ES-I3 (cell line): Measurements from ENCODE around the gene IFNA16.
"Not testable (repeated sequence)": the region's sequence is repeated elsewhere in the genome, so short reads cannot be mapped to it uniquely, and the experiment has no call there.

Source experiments
- H3K36me3 ChIP-seq: 2 replicates; pipeline ENCODE4 v1.6.1; 2013; ENCODE audit warnings: mild to moderate bottlenecking, low read length, control low read depth, moderate library complexity; ENCODE audit not compliant: insufficient read depth
- H3K4me1 ChIP-seq: 2 replicates; pipeline ENCODE4 v1.6.1; 2013; ENCODE audit warnings: mild to moderate bottlenecking, control low read depth, low read length; ENCODE audit not compliant: insufficient read depth
- H3K9ac ChIP-seq: 2 replicates; pipeline ENCODE4 v1.6.1; 2013; ENCODE audit warnings: low read depth, mild to moderate bottlenecking, low read length, moderate library complexity
- H3K9me3 ChIP-seq: 2 replicates; pipeline ENCODE4 v1.6.1; 2013; ENCODE audit warnings: mild to moderate bottlenecking, low read length, moderate library complexity; ENCODE audit not compliant: control insufficient read depth, insufficient read depth

IFNA16 gene

DNA sequence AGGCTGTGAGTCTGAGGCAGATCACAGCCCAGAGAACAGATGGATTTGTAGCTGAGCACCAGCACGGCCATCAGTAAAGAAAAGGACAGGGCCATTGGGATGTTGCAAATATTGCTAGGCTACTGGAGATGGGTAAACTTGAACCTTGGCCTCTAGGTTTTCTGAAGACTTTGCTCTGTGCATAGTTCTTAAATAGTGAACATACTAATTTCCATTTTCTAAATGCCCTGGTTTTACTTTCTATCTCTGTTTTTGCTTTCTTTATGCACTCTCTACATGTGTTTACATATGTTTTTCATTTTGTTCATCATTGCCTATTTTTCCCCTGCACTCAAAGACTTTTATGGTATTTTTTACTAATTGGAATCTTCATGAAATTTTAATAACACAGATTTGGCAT, at the start of gene IFNA16:
Gene IFNA16 (minus strand): TSS at position 101 of the 400 bp plus-strand sequence. CDS start 6 bp downstream, at position 95.
- not testable (repeated sequence) for H3K9me3 ChIP-seq, H3K4me1 ChIP-seq, H3K36me3 ChIP-seq, H3K9ac ChIP-seq

DNA sequence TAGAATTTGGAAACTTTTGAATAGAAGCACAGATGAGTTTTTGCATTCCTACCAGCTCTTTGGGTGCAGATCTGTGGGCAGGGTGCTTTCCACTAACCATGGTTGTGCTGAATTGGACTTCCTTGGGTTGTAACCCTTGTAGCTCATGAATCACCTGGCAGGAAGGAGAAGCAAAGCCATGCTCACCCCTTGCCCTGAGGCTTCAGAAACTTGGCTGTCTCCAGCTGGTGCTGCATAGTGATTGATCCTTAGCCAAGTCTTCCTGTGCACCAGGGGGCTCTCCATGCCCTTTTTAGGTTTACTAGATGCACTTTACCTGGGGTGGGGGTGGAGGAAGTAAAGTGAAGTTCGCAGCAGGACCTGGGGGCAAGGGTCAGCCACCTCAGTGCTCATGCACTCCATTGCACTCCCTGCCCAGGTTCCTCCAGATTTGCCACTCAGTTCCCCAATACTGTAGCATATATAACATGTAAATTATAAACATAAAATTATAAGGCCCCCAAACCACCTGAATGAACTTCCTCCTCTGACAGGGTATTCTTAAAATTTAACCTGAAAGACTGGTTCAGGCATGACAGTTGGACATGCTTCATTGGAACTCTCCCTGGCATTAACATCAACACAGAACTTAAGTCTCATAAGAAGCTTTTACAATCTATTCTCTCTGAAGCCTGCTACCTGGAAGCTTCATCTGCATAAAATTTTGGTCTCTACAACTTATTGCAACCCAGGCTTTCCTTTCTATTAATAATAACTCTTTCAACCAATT, 48.5 kb upstream of the IFNA16 start:
- no peaks in the 10 kb centered on the region for H3K4me1 ChIP-seq
- H3K9me3 ChIP-seq = no peaks in the 10 kb centered on the region
- H3K9ac ChIP-seq = no peak overlapping the region
- H3K36me3 ChIP-seq = no peaks in the 10 kb centered on the region

DNA sequence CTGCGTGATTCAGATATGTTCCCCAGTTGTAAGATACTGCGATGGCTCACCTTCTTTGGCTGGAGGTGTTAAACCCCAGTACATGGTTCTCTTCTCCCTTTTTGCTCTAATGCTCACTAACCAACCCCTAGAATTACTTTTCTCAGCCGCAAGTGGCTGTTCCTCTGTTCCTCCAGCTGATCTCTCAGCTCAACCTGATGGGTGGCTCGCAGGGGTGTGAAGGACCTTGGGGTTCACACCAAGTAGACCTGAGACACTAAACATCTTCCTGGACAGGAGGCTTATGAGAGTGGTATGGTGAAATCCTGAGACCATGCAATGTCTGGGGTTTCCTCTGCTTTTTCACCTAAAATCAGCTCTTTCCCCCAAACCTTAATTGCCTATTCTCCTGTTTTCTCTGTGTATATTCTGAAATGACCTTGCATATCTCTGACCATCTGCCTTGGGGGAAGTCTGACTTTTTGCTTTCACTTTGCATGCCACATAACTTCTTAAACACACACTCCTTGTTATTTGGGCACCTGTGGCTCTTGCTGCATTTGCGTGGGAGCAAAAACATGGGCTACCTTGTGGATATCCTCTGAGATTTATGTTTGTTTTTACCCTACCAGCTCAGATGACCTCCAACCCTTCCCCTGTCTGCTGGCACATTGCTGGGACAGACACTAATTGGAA, 38.6 kb upstream of the IFNA16 start:
- H3K9ac ChIP-seq = no peak overlapping the region
- no peaks in the 10 kb centered on the region for H3K9me3 ChIP-seq

DNA sequence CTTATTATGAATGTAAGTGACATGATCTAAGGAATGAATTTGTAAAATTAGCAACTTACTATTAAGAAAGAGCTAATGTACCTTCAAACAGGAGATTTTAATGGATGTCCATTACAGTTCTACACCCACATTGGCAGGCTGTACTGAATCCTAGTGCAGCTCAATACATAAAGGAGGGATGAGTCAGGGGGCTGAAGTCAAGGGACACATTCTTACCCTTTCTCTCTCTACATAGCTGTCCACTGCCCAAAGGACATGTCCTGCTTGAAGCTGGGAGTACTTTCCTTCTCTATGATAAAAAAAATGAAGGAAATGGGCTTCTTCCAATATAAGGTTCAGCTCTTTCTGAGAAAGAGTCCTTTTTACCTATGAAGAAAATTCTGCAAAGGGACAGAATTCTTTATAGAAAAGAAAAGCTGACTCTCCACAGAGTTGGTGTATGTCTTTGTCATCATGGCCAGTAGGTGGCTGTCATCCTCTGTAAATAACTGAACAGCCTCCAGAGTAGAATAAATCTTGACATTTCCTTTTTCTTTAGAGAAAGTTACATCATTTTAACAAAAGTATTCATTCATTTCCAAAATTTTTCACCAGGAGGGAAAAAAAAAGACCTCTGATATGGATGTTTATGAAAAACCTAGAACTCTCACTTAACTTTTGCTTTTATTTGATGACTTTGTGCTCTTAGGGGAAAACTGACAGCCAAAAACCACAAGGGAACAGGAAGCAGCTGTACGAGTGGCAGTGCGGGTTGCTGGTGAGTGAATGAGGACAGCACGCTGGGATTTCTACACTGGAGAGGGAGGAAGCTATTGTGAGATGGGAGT, 35.8 kb upstream of the IFNA16 start:
- H3K4me1 ChIP-seq = no peaks in the 10 kb centered on the region
- H3K9me3 ChIP-seq = no peaks in the 10 kb centered on the region
- H3K36me3 ChIP-seq = no peaks in the 10 kb centered on the region
- H3K9ac ChIP-seq = no peak overlapping the region

More for the DNA sequence above, 38.6 kb upstream of the IFNA16 start:
- no peaks in the 10 kb centered on the region for H3K4me1 ChIP-seq
- no peaks in the 10 kb centered on the region for H3K36me3 ChIP-seq

DNA sequence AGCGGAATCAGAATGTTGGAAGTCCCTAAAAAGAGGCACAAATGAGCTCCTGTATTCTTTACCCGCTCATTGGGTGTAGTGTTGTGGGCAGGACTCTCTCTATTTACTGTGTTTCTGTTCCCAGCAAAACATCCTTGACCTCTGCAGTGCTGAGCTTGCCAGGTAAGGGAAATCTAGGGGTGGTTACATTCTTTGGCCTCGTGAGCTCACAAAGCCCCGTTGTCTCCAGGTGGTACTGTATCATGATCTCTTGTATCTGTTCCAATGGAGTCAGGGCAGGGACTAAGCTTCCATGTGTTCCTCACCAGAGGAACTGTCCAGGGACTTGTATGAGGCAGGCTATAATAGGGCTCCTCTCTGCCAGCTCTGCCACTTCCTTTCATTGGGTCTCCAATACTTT, 34.5 kb upstream of the IFNA16 start:
- Histone ChIP-seq H3K36me3 (no peaks in the 10 kb centered on the region), H3K9me3 (no peaks in the 10 kb centered on the region), H3K9ac (no peak overlapping the region), H3K4me1 (no peaks in the 10 kb centered on the region)

DNA sequence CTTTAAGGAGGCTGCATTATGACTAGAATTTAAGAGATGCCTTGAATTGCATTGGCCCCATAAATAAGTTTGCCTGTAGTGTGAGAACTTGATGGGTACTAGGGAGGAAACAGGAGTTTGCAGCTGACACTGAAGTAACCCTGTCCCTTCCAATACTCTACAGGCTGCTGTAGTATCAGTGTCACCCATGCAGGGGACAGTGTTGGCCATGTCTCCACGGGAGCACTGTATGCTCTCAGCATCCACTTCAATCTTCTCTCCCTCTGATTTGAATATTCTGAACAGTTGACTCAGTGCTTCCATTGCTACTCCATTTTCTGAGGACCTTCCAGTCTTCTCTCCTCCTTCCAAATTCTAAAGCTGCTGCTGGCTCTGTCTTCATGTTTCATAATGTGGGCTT, 34.1 kb upstream of the IFNA16 start:
- Histone ChIP-seq H3K36me3 (no peaks in the 10 kb centered on the region), H3K9me3 (no peaks in the 10 kb centered on the region), H3K9ac (no peak overlapping the region), H3K4me1 (no peaks in the 10 kb centered on the region)

DNA sequence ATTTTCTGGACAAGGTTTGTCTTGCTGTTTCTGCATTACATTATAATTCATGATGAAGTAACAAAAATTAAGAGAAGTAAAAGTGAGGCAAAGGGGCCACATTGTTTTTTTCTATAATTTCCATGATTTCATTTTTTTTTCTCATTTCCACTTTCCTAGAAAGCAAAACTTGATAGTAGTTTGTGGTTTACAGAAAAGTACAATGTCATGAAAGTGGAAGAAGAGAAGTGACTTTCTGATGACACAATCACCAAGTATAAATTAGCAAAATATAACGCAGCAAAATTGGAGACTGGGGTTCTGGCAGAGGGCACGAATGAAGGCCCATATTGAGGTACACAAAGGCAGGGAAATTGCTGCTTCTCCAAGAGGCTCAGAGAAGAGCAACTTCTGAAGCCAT, 27.7 kb upstream of the IFNA16 start:
- Histone ChIP-seq H3K36me3 (no peaks in the 10 kb centered on the region), H3K9me3 (no peaks in the 10 kb centered on the region), H3K4me1 (no peaks in the 10 kb centered on the region), H3K9ac (no peak overlapping the region)

DNA sequence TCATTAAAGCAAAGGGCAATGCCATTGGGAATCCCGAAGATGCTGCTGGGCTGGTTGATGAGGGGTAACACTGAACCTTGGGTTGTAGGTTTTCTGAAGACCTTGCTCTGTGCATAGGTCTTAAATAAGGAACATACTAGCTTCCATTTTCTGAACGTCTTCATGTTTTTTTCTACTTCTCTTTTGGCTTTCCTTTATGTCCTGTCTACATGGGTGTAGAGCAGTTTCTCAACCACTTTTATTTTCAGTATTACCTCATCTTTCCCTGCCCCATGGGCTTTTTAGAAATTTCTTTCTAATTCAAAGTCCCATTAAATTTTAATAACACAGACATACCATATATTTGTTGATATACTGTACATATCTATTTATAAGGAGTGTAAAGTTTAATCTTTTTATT, 22.8 kb upstream of the IFNA16 start, which contains the start of gene IFNA14:
Gene IFNA14 (minus strand): TSS at position 95 of the 400 bp plus-strand sequence. CDS start 70 bp downstream, at position 25.
- H3K9ac ChIP-seq = no peak within 1 kb of the TSS
- no peaks in the 10 kb centered on the region for H3K9me3 ChIP-seq
- no peaks in the 10 kb centered on the region for H3K4me1 ChIP-seq
- H3K36me3 ChIP-seq = no peaks in the 10 kb centered on the region

DNA sequence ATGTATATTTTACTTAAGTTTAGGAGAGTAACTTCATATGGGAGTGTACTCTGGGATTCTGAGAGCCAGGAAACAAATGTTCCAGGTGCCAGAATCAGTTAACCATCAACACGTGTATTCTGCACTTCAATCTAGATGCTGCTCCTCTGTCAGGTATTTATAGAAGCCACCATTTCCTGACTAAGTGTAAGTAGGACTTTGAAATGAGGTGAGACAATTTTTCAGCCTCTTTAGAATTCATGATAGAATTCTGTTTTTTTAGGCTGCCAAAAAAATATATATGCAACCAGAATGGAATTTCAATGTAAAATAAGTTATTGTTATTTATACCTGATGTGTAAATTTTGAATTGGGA, 19.2 kb upstream of the IFNA16 start:
- H3K36me3 ChIP-seq, H3K4me1 ChIP-seq, H3K9ac ChIP-seq, H3K9me3 ChIP-seq: not testable (repeated sequence)

DNA sequence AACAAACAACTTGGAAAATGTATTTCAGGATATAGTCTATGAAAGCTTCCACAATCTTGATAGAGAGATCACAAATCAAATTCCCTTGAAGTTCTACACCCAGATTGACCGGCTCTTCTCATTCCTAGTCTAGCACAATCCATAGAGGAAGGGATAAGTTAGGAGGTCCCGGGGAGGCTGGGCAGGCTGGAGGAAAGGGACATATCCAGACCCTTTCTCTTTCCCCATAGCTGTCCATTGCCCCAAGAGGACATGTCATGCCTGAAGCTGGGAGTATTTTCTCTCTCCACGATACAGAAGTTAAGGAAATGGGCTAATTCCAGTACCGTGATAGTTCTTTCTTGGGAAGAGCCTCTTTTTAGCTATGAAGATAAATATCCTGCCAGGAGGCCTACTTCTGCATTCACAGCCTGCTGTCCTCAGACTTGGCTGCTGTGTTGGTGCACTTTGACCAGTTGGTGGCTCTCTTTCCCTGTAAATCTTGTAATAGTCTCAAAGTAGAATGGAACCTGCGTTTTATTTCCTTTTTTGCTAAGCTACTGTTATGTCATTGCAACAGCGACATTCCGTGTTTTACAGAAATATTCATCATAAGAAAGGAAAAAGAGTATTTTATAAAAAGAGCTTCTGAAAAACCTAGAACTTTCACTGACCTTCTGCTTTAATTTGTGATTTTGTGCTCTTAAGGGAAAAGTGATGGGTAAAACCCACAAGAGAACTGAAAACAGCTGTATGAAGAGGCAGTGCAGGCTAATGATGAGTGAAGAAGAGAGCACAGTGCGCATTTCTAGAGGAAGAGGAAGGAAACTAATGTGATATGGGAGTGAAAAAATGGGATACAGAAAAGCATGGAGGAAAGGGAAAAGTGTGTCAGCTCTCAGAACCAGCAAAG, 18.6 kb upstream of the IFNA16 start:
- H3K36me3 ChIP-seq, H3K9ac ChIP-seq: not testable (repeated sequence)

DNA sequence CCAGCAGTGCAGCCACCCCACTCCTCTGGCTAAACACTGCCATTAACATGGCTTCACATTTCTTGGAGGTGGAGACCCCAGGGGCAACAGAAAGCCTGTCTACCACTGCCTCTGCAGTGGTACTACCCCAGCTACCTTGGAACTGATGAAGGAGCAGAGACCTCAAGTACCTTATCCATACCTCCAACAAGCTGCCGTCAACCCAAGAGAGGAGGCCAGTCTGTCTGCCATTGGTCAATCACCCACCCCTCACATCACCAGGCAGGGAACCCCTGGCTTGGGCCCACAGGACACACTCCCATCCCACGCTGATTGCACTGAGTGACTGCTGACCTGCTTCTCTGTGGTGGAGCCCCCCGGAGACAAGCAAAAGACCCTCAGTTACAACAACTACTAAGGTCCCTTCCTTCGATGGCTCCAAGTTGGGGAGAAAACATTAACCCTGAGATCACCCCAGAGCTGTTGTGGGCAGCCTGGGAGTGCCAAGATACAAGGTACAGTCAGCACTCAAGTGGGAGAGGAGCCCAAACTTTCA, 17.1 kb upstream of the IFNA16 start:
- Histone ChIP-seq H3K36me3 (no peaks in the 10 kb centered on the region), H3K9me3 (no peaks in the 10 kb centered on the region), H3K9ac (no peak overlapping the region), H3K4me1 (no peaks in the 10 kb centered on the region)

More for the DNA sequence above, 18.6 kb upstream of the IFNA16 start:
- not testable (repeated sequence) for H3K9me3 ChIP-seq, H3K4me1 ChIP-seq

DNA sequence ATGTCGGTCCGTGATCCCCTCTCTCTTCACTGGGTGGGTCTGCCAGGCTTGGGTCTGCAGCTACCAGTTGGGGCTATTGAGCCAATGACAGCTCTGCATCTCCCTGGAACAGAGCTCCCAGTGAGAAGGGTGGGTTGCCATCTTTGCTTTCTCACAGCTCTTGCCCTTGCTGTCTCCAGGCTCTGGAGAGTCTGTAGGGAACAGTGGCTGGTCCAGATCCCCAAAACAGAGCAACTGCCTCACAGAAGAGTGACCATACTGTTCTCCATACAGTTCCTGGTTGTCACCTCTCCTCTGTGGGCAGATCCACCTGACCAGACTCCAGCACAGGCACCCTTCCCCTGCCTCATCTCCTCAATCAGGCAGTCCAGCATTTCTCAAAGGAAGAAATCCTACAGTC, 16.1 kb upstream of the IFNA16 start:
- Histone ChIP-seq H3K9ac (no peak overlapping the region), H3K36me3 (no peaks in the 10 kb centered on the region), H3K9me3 (no peaks in the 10 kb centered on the region), H3K4me1 (no peaks in the 10 kb centered on the region)

DNA sequence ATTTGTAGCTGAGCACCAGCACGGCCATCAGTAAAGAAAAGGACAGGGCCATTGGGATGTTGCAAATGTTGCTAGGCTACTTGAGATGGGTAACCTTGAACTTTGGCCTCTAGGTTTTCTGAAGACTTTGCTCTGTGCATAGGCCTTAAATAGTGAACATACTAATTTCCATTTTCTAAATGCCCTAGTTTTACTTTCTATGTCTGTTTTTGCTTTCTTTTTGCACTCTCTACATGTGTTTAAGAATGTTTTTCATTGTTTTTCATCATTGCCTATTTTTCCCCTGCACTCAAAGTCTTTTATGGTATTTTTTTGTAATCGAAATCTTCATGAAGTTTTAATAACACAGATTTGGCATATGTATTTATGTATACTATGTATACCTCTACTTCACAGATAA, 11.0 kb upstream of the IFNA16 start, which contains the start of gene IFNA17:
Gene IFNA17 (minus strand): TSS at position 101 of the 400 bp plus-strand sequence. CDS start 49 bp downstream, at position 52.
- Histone ChIP-seq H3K9me3 (no peaks in the 10 kb centered on the region), H3K9ac (no peak within 1 kb of the TSS), H3K36me3 (no peaks in the 10 kb centered on the region), H3K4me1 (no peaks in the 10 kb centered on the region)
